GOT3 (cell line): ENCODE results near the gene IFNA10.
"Not testable (repeated sequence)": the region's sequence is repeated elsewhere in the genome, so short reads cannot be mapped to it uniquely, and the experiment has no call there.

ENCODE experiments used
- DNase-seq: peaks from one replicate; lab custom pipeline; 2025; ENCODE audit warnings: mixed read lengths; lab: John Stamatoyannopoulos, UW

IFNA10 gene

DNA sequence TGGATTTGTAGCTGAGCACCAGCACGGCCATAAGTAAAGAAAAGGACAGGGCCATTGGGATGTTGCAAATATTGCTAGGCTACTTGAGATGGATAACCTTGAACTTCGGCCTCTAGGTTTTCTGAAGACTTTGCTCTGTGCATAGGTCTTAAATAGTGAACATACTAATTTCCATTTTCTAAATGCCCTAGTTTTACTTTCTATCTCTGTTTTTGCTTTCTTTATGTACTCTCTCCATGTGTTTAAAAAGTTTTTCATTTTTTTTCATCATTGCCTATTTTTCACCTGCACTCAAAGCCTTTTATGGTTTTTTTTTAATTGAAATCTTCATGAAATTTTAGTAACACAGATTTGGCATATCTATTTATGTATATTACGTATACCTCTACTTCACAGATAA is at the start of gene IFNA10:
Gene IFNA10 (minus strand): TSS at position 101 of the 400 bp plus-strand sequence. CDS start 46 bp downstream, at position 55.
- not testable (repeated sequence) for DNase-seq

DNA sequence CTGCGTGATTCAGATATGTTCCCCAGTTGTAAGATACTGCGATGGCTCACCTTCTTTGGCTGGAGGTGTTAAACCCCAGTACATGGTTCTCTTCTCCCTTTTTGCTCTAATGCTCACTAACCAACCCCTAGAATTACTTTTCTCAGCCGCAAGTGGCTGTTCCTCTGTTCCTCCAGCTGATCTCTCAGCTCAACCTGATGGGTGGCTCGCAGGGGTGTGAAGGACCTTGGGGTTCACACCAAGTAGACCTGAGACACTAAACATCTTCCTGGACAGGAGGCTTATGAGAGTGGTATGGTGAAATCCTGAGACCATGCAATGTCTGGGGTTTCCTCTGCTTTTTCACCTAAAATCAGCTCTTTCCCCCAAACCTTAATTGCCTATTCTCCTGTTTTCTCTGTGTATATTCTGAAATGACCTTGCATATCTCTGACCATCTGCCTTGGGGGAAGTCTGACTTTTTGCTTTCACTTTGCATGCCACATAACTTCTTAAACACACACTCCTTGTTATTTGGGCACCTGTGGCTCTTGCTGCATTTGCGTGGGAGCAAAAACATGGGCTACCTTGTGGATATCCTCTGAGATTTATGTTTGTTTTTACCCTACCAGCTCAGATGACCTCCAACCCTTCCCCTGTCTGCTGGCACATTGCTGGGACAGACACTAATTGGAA is 48.7 kb upstream of the IFNA10 start:
- no peak for DNase-seq

- DNase-seq, result no peak
Measured at GRCh38 chr9:21252721-21253547, 46.0 kb upstream of the IFNA10 start.

GRCh38 chr9:21251638-21252037 is 44.7 kb upstream of the IFNA10 start:
- no peak for DNase-seq

GRCh38 chr9:21251190-21251589 is 44.2 kb upstream of the IFNA10 start:
- no peak for DNase-seq

GRCh38 chr9:21244836-21245235 is 37.9 kb upstream of the IFNA10 start:
- DNase-seq, result no peak

- no peak for DNase-seq
Measured at GRCh38 chr9:21239911-21240310, 33.0 kb upstream of the IFNA10 start, which contains the start of gene IFNA14. IFNA14 (minus strand) TSS chr9:21240005; CDS start chr9:21239935, 70 bp downstream.

DNA sequence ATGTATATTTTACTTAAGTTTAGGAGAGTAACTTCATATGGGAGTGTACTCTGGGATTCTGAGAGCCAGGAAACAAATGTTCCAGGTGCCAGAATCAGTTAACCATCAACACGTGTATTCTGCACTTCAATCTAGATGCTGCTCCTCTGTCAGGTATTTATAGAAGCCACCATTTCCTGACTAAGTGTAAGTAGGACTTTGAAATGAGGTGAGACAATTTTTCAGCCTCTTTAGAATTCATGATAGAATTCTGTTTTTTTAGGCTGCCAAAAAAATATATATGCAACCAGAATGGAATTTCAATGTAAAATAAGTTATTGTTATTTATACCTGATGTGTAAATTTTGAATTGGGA is 29.4 kb upstream of the IFNA10 start:
- not testable (repeated sequence) for DNase-seq

GRCh38 chr9:21235468-21236359 is 28.8 kb upstream of the IFNA10 start:
- DNase-seq, result not testable (repeated sequence)

- DNase-seq, result no peak
Measured at GRCh38 chr9:21234153-21234687, 27.3 kb upstream of the IFNA10 start.

GRCh38 chr9:21233258-21233657 is 26.3 kb upstream of the IFNA10 start:
- DNase-seq, result no peak

DNA sequence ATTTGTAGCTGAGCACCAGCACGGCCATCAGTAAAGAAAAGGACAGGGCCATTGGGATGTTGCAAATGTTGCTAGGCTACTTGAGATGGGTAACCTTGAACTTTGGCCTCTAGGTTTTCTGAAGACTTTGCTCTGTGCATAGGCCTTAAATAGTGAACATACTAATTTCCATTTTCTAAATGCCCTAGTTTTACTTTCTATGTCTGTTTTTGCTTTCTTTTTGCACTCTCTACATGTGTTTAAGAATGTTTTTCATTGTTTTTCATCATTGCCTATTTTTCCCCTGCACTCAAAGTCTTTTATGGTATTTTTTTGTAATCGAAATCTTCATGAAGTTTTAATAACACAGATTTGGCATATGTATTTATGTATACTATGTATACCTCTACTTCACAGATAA is 21.2 kb upstream of the IFNA10 start, which contains the start of gene IFNA17:
Gene IFNA17 (minus strand): TSS at position 101 of the 400 bp plus-strand sequence. CDS start 49 bp downstream, at position 52.
- DNase-seq, result no peak

- not testable (repeated sequence) for DNase-seq
Measured at GRCh38 chr9:21217211-21217610, 10.3 kb upstream of the IFNA10 start, which contains the start of gene IFNA16. IFNA16 (minus strand) TSS chr9:21217311; CDS start chr9:21217305, 6 bp downstream.

- not testable (repeated sequence) for DNase-seq
Measured at GRCh38 chr9:21213411-21214326, 6.7 kb upstream of the IFNA10 start.

GRCh38 chr9:21212160-21212559 is 5.2 kb upstream of the IFNA10 start:
- not testable (repeated sequence) for DNase-seq

- not testable (repeated sequence) for DNase-seq
Measured at GRCh38 chr9:21210782-21211181, 3.8 kb upstream of the IFNA10 start.

DNA sequence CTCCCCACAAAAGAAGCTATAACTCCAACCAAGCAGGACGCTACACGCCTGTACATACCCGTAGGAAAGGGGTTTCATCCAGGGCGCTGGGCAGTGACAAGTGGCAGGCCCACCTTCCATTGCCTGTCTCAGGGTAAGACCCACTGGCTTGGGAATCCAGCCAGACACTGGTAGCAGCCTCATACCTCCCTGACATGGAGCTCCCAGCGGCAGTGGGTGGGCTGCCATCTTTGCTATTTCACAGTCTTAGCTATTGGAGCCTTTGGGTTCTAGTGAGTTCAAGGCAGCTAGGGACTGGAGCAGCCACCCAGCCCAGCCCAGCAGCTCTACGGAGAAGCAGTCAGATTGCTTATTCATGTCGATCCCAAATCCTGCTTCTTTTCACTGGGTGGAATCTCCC is 3.4 kb upstream of the IFNA10 start:
- no peak for DNase-seq

GRCh38 chr9:21205204-21205603 is 1.7 kb downstream of the IFNA10 start:
- no peak for DNase-seq

GRCh38 chr9:21202105-21202504 is 4.8 kb downstream of the IFNA10 start, which contains the start of gene IFNA7:
IFNA7 (minus strand) TSS chr9:21202205; CDS start chr9:21202165, 40 bp downstream.
- DNase-seq, result not testable (repeated sequence)
